GM18499 (cell line): Measurements from ENCODE around the gene LRMDA.

ENCODE experiments used
- ATAC-seq: cut with Tn5 transposase; IDR thresholded peaks from one replicate; pipeline ENCODE4 v1.9.1; 2021; ENCODE audit warnings: moderate number of reproducible peaks; ENCODE audit not compliant: insufficient read depth, unreplicated experiment

Gene LRMDA

DNA sequence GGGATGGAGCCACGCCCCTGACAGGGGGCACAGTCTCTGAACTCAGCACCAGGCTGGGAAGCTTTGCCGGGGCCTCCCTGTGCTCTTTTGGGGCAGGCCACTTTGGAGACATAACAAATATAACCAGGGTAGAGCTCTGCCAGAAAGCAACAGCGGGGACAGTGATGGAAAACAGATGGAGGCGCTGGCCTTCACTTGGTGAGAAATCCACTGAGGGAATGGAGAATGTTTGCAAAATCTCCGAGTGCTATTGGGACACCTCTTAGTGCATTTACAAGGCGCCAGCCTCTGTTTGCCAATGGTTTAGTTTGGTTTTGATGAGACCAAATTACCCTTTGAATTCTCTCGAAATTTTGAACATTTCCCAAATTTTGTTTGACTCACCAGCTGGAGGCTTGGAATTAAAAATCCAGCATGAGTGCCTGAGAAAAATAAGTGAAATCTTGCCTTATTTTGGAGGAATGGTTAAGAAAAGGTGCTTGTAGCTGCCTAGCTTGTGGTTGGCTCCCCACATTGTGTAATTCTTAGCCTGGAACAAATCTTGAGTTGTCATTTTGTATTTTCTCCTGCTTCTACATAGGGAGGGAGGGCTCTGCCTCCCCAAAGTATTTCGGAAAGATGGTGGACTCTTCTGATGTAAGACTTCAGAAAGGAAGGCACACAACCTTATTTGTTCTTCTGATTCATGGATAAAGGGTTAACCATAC, 980.5 kb downstream of the LRMDA start:
- no peak for ATAC-seq

DNA sequence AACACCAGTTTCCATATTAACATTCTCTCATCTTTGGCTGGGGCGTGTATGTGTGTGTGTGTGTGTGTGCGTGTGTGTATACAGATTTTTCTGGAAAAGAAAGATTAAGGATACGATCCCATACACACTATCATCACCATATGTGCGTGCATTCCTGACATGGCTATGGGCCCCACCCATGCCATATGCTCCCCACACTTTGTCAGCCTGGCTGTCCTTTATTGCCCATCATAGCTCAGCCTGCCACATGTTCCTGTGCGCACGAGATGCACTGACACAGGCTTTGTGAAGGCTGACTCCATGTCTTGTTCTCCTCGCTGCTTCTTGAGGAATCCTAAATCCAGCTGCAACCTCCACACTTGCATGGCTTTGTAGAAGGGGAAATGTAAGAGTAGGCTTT, 984.1 kb downstream of the LRMDA start:
- no peak for ATAC-seq

DNA sequence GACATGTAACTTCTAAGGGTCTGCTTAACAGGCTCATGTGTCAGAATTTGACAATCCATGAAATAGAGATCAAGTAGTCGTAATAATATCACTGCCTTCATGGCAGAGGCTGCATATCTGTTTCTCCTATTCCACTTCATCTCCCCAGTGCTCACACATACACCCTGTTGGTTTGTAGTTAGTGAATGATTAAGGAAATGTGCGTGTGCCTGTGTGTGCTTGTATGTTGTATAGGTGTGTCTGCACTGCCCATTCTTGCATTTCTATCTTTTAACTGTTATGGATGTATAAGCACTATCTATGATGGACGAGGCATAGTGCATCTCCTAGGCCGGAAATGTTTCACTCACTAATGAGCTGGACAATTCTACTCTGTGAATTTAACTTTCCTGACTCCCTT, 985.2 kb downstream of the LRMDA start:
- ATAC-seq: no peak

DNA sequence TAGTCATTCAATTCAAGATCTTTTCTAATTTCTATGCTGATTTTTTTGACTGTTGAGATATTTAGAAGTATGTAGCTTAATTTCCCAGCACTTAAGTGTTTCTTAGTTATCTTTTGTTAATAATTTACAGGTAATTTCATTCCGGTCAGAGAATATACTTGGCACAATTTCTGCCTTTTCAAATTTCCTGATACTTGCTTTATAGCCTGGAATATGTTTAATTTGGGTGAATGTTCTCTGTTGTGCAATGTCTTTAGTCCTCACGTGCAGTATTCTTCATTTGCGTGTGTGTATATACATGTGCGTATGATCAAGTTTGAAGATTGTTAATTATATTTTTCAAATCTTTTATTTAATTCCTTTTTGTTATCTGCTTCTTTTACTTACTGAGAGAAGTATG, 989.3 kb downstream of the LRMDA start:
- no peak for ATAC-seq

DNA sequence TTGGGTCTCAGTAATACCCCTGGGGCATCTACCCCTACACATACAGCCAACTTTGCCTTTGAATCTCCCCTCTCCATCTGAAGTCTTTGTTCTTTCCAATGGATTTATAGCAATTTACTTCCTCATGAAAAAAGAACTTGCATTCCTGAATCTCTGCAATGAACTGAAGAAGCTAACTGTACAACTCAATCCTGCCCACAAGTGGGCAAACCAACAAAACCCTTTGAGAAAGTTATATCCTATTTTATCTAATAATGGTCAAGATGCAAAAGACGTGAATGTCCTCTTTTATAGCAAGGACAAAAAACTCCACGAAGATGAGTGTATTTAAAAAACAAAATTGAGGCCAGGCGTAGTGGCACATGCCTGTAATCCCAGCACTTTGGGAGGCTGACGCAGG, 991.3 kb downstream of the LRMDA start:
- ATAC-seq: no peak

DNA sequence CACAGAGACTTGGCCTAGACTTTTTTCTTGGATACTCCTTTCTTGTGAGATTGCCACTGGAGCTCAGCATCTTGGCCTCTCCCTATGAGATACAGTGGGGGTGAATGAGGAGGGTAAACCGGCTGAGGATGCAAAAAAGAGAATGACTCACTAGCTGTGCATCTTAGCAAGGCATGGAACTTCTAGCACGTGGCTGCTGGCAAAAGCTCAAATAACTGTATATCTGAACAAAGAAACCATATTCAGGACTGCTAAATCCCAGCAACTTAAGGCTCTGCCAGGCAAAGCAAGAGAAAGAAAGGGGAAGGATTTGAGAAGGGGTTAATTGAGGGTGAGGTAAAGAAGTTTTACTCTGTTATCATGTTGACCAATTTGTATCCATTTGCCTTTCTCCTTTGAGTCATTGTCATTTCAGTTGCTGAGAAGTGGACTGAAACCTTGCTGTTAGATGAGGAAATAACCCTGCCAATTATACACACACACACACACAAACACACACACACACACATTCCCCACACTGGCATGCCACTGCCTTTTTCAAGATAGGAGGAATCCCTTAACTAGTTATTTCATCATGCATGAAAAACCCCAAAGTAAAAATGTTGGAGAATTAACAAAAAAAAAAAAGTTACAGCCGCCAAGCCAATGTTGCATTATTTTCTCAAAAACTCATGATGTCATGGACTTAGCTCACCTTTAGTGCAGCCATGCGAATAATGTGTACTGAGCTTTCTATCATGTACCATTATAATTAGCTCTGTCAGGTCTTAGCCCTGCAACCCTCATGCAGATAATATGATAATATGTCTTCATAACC, 997.3 kb downstream of the LRMDA start:
- ATAC-seq: no peak

DNA sequence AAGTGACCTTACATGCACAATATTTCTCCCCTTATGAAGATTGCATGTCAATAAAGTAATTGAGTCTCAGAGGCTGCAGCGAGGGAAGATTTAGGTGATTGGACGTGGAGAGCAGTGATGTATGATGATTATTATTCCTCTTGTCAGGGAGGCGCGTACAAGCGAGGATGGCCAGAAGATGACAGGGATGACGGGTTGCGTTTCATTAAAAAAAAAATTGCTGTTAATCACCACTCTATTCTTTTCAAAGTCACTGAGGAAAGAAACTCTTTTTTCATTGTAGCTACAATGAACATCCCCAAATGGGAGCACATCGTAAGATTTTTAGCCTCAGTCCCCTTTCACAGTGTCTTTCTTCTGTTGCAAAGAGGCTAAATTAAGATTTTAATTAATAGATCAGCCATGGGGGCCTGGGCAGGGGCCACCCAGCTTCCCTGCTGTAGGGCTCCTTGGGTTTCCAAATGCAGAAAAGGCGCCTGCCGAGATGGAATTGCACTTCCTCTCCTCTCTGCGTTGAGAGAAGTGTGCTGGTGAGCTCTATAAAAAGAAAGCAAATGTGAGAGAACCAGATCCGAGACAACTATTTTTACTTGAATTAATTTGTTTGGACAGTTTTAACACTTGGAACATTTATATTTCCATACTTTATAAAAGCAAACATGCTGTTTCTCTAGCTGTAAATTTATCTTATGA, 998.1 kb downstream of the LRMDA start:
- no peak for ATAC-seq

DNA sequence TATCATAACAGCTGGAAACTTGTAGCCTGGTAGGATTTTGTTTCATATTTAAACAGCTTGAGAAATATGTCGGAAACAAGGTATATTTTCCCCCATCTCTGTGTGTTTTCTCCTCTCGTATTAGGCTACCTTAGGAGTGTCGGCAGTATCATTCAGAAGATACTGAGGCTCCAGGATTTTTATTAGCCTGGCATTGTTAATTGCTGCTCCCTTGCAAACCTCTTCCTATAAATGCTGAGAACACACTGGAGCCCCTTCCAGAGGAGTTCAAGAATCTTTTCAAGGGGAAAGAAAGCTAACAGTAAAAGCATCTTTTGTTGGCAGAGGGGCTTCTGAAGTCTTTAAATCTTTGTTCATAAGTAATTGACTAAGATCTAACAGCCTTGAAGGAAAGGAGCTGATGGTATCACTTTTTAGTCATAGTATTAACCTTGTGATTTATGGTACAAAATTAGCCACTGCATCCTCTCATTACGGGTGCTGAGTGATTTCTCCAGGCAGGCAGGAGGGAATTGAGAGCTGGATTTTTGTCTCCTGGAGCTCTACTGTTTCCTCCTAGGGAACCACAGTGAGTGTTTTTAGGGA, 998.7 kb downstream of the LRMDA start:
- ATAC-seq: no peak

DNA sequence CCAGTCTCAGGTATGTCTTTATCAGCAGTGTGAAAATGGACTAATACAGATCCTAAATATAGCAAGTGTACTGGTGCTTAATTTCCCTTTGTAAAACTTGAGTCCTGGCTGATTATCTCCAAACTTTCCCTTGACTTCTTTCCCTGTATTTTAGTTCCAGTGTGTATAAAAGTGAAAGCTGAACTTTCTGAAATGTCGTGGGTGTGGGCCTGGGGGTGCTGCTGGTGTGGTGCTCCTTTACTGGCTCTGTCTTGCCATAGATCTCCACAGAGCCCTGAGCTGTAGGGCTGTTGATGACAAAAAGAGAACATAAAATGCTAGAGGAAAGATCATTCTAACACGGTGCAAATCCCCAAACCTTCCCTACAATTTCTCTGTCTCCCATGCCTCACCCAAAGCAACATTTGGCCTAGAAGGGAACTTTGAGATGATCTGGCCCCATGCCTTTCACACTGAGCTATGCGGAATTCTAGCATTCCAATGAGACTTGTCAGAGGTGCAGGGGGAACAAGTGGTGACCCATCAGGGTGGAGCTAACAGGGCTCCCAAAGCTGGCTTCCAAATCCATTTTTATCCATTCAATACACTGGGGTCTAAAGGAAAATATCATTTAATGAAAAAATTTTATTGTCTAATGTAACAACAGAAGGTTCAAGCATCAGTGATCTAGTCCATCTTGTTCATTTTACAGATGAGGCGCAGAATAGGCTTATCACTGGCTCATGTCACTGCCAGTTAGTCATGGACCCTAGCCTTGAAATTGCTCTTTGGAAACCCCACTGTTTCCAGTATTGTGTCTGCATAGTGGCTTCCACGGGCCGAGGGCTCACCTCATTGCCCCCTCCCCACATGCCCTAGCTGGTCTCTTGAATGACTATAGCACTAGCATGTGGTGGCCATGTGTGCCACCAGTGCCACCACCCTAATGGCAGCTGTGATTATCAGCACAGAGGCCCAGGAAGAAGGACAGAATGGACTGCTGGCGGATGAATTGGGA, 1000.9 kb downstream of the LRMDA start:
- no peak for ATAC-seq

DNA sequence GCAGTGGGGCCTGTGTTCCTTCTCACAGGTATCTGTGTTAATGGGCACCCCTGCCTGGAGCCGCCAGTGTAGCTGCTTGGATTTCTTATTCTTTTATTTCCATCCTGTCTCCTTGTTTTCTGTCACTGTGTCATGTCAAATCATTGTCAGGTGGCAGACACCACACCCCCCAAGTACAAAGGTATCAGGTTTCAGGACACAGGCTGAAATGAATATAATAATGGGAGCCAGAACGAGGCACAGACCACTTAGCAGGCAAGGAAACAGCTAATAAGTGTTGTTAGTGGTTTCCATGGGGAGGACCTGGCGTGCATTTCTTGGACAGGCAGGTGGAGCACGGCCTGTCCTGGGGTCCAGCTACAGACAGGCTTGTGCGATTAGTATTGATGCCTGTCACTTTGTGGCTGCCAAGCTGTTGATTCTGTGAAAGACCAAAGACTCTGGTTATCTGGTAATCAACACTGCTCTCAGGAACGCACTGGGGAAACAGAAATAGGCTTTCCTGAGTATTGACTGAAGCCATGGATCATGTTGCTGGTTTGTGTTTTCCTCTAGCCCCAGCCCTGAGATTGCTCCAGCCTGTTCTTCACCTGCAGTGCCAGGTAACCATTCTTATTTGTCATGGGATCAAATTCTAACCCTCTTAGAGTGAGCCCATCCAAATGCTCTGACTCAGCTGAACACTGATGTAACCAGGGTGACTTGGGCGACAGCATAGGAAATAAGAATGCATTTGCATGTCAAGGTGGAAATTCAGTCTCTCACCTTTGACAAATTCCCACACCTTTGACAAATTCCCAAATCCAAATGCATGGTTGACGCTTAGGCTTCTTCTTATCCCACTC, 1002.0 kb downstream of the LRMDA start:
- ATAC-seq: no peak

DNA sequence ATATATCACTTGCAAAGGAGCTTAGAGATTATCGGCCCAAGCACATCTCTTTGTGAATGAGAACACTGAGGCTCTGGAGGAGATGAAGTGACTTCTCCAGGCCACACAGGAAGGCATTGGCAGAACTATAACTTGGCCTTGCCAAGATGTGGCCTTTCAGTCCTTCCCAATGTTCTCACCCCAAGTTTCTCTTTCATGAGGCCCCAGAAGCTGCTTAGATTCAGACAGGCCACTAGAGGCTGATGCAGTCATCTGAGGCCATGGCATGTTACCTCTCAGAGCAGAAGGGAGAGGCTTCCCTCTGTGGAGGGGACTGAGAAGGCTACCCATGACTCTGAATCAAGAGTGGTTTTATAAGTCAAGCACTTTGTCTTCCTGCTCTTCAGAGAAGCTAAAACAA, 1003.7 kb downstream of the LRMDA start:
- ATAC-seq: no peak

DNA sequence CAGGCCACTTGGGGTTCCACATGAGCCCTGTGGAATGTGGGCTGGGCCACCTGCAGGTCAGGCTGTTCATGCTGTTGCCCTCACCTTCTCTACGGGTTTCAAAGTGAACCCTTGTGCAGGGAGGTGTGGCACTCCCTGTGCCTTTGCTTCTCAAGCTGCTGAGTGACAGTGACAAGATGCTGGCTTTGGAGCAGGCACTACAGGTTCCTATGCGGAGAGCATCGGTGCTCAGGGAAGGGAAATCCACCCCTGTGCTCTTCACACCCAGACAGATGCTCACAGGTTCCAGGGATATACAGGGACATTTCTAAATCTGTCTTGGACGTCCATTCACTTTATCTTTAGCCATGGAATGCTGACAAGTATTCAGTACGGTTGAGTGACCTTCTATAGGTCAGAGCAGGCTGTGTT, 1005.0 kb downstream of the LRMDA start:
- ATAC-seq: no peak

DNA sequence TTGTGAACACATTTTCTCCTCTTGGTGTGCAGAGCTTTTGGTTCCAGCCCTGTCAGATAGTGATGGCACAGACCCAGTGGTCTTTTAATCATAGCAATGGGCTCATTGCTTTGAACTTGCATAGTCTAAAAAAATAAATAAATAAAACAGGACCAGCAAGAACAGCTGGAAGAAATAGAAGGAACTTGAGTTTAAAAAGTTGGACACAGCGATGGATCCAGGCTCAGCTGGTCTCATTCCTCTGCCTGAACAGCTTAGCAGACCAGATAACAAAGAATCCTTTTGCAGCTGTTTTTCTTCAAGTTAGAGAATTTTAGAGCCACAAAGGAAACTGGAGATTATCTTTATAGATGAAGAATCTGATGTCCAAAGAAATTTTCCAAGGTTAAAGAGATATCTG, 1005.6 kb downstream of the LRMDA start:
- no peak for ATAC-seq

DNA sequence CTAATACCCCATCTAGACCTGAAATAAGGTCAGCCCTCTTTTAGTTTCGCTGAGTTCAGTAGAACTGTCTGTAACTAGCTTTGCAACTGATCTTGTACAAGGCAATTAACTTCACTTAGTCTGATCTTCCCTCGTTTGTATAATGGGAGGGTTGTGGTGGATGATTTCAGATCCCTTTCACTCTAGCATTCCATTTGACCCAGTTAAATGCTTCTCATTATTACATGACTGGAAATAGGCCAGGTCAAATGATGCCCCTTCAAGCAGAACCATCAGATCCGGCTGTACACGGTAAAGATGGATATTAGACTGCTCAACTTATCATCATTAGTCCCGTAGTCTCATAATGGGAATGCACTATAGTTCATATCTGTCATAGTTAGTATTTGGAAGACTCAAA, 1009.0 kb downstream of the LRMDA start:
- ATAC-seq: no peak

DNA sequence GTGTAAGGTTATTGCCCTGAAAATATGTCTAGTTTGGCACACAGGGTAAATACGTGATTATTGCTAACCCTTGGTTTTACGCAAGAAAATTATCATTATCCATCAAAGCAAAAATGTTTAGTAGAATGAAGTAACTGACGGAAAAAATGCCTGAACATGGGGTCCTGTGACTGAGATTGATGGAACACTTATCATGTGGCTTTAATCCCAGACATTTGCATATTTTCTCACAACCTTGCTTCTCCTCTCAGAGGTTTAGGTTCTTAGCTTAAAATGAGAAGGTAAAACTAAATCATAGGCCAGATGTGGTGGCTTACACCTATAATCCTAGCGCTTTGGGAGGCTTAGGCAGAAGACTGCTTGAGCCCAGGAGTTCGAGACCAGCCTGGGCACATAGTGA, 1010.7 kb downstream of the LRMDA start:
- no peak for ATAC-seq

DNA sequence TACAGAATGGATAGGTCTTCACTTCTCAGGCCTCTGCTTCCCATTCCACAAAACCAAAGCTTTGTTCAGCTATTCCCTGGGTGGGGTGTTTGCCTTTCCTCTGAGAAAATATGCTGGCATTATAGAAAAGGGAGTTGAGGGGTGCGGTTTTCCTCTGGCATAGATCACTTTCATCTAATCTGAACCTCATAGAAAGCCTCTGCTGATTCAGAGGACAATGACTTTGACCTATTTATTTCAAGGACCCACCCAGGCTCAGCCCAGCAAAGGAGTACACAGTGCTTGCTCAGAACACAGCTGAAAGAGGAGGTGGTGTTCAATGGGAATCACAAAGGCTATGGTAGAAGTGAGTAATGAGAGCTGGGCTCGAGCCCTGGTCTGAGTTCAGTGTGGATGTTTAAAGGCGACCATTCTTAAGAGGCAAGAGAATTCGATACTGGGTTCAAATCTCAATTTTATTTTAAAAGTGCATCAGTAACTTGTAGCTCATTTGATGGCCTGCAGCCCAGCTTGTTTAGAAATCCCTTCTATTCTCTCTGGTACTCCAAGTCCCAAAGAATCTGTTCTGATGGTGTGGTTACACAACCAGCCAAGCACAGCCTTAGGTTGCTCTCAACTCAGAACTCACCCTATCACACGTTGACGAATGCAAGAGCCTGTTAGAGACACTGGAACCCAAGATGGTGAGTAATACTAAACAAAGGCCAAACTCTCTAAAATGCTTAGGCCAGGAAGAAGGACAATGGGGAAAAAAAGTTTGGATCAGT, 1012.8 kb downstream of the LRMDA start:
- ATAC-seq: no peak

DNA sequence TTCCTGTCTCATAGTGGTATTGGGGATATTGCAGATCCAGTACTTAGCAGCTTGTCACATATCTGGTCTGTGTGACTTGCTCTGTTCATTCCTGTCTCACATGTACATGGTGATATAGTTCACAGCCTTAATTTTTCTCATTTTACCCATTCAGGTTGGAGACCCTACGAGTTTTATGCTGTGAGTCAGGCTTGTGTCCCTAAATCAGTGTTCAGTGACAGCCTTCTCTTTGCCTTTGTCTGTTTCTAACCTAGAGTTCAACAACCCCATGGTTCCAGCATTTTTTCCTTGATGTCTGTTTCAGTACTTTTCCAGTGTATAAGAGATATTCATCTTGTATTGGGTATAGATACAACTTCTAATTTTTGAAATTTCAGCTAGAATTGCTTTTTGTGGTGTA, 1016.2 kb downstream of the LRMDA start:
- no peak for ATAC-seq

DNA sequence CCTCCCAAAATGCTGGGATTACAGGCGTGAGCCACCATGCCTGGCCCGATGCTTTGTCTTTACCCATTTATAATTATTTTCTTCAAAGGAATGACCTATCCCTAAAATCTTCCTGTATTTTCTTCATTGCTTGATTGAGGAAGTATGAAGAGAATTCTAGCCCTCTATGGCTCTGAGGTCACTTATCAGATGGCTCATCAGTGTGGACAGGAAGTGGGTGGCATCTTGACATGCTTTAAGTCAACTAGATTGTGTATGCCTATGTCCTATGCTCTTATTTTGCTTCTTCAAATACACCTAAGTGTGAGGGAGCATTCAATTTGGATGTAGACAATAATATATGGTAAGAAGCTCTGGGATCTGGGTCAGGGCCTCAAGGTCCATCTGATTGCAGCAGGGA, 1020.5 kb downstream of the LRMDA start:
- no peak for ATAC-seq
